SU-DHL-6 (cell line): Measurements from ENCODE around the gene LAPTM4A.

Experiments
- H2AFZ ChIP-seq: fragments of 200-600 bp; sonication (generic); 2 replicates; pipeline ENCODE4 v1.6.1; 2014; ENCODE audit warnings: low read depth, mild to moderate bottlenecking, moderate library complexity, mixed read lengths, antibody characterized with exemption, low read length; ENCODE audit not compliant: severe bottlenecking
- H3F3A ChIP-seq: fragments of 200-600 bp; shearing (Covaris generic); 2 replicates; pipeline ENCODE4 v1.6.0; 2016; ENCODE audit warnings: antibody characterized with exemption, mild to moderate bottlenecking; ENCODE audit not compliant: insufficient read depth
- H3K27ac ChIP-seq: fragments of 200-600 bp; sonication (generic); 2 replicates; pipeline ENCODE4 v1.5.1; 2016; ENCODE audit warnings: low read depth, mild to moderate bottlenecking, low read length, moderate library complexity, mixed read lengths
- H3K27me3 ChIP-seq: fragments of 200-600 bp; sonication (generic), shearing (Covaris generic); 2 replicates; pipeline ENCODE4 v1.6.0; 2014; ENCODE audit warnings: mild to moderate bottlenecking, low read length
- H3K36me3 ChIP-seq: fragments of 200-600 bp; sonication (generic); 2 replicates; pipeline ENCODE4 v1.6.1; 2014; ENCODE audit warnings: mild to moderate bottlenecking, low read length, mixed read lengths
- H3K4me2 ChIP-seq: fragments of 300-600, 200-600 bp; shearing (Covaris generic), sonication (generic); 2 replicates; pipeline ENCODE4 v1.6.0; 2014; ENCODE audit warnings: low read length, low read depth, mild to moderate bottlenecking; ENCODE audit not compliant: poor library complexity, severe bottlenecking
- H3K4me3 ChIP-seq: fragments of 200-600 bp; sonication (generic); 2 replicates; pipeline ENCODE4 v1.5.1; 2014; ENCODE audit warnings: antibody characterized with exemption, low read length, mild to moderate bottlenecking, mixed read lengths; ENCODE audit not compliant: insufficient read depth, poor library complexity, severe bottlenecking
- H3K79me2 ChIP-seq: fragments of 200-600 bp; sonication (generic); 2 replicates; pipeline ENCODE4 v1.6.1; 2014; ENCODE audit warnings: mild to moderate bottlenecking, low read length, moderate library complexity; ENCODE audit not compliant: insufficient read depth
- H3K9ac ChIP-seq: fragments of 200-600 bp; sonication (generic); 2 replicates; pipeline ENCODE4 v1.7.0; 2014; ENCODE audit warnings: mild to moderate bottlenecking, low read length
- H3K9me2 ChIP-seq: fragments of 200-600 bp; sonication (generic); replicated peaks from 2 replicates; pipeline ENCODE4 v1.6.1; 2014; ENCODE audit warnings: low read length; ENCODE audit not compliant: insufficient read depth
- H3K9me3 ChIP-seq: fragments of 200-600 bp; sonication (generic); 2 replicates; pipeline ENCODE4 v1.6.1; 2014; ENCODE audit warnings: low read length, mixed read lengths; ENCODE audit not compliant: insufficient read depth
- H4K20me1 ChIP-seq: fragments of 200-600 bp; sonication (generic); 2 replicates; pipeline ENCODE4 v1.6.1; 2014; ENCODE audit warnings: low read depth, mild to moderate bottlenecking, antibody characterized with exemption, low read length, moderate library complexity, mixed read lengths
- CTCF ChIP-seq: fragments of 200-600 bp; sonication (generic); IDR thresholded peaks from one replicate; pipeline ENCODE4 v1.5.1; 2017; ENCODE audit warnings: antibody characterized with exemption, mild to moderate bottlenecking, low read length, moderate library complexity; ENCODE audit not compliant: insufficient read depth, poor library complexity, severe bottlenecking
- EZH2phosphoT487 ChIP-seq: fragments of 200-600 bp; sonication (generic), shearing (Covaris generic); conservative IDR thresholded peaks from 2 replicates; pipeline ENCODE4 v1.6.1; 2018; ENCODE audit warnings: mild to moderate bottlenecking, antibody characterized with exemption, low read length, moderate library complexity, mixed read lengths

The LAPTM4A gene

GRCh38 chr2:20051532-20052228 lies at the start of gene LAPTM4A:
LAPTM4A (minus strand) TSS chr2:20051628; CDS start chr2:20051520, 108 bp downstream.
- Histone ChIP-seq H4K20me1 (peaks cover 7% of the 10 kb centered on the region; the same call in 1 of the 2 replicates), H3F3A (no peaks in the 10 kb centered on the region), H3K9ac (peak within 1 kb of the TSS; percentile 73), H3K4me2 (peak within 1 kb of the TSS; percentile 94), H3K9me3 (no peaks in the 10 kb centered on the region), H3K27ac (peak within 1 kb of the TSS; percentile 57), H3K27me3 (no peaks in the 10 kb centered on the region), H3K36me3 (no peaks in the 10 kb centered on the region), H2AFZ (peak within 1 kb of the TSS; percentile 58), H3K79me2 (peaks cover 42% of the 10 kb centered on the region), H3K9me2 (no peaks in the 10 kb centered on the region), H3K4me3 (peak within 1 kb of the TSS; percentile 82)
- no peak for TF ChIP-seq CTCF
- no peak for TF ChIP-seq EZH2phosphoT487

- no peak overlapping the region for H3K27ac ChIP-seq
- no peaks in the 10 kb centered on the region for H3F3A ChIP-seq
- no peaks in the 10 kb centered on the region for H3K27me3 ChIP-seq
- no peaks in the 10 kb centered on the region for H4K20me1 ChIP-seq
- H3K4me3 ChIP-seq, result no peak overlapping the region
- H3K79me2 ChIP-seq, result no peaks in the 10 kb centered on the region
- H3K4me2 ChIP-seq, result no peak overlapping the region
- no peaks in the 10 kb centered on the region for H3K36me3 ChIP-seq
- no peaks in the 10 kb centered on the region for H3K9me2 ChIP-seq
- no peak overlapping the region for H2AFZ ChIP-seq
- H3K9ac ChIP-seq, result no peak overlapping the region
- H3K9me3 ChIP-seq, result no peaks in the 10 kb centered on the region
- no peak for TF ChIP-seq EZH2phosphoT487
- no peak for TF ChIP-seq CTCF
Measured at GRCh38 chr2:20100711-20101110, 49.3 kb upstream of the LAPTM4A start.

- no peaks in the 10 kb centered on the region for H3F3A ChIP-seq
- no peaks in the 10 kb centered on the region for H3K27me3 ChIP-seq
- no peaks in the 10 kb centered on the region for H3K9me2 ChIP-seq
- H4K20me1 ChIP-seq, result no peaks in the 10 kb centered on the region
- H3K4me3 ChIP-seq, result no peak overlapping the region
- no peaks in the 10 kb centered on the region for H3K36me3 ChIP-seq
- H3K27ac ChIP-seq, result no peak overlapping the region
- no peak overlapping the region for H3K9ac ChIP-seq
- H3K4me2 ChIP-seq, result no peak overlapping the region
- no peaks in the 10 kb centered on the region for H3K9me3 ChIP-seq
- no peaks in the 10 kb centered on the region for H3K79me2 ChIP-seq
- H2AFZ ChIP-seq, result no peak overlapping the region
- TF ChIP-seq CTCF (no peak), EZH2phosphoT487 (no peak)
Measured at GRCh38 chr2:20099780-20100179, 48.4 kb upstream of the LAPTM4A start.
